HG03521 (cell line): ENCODE results near the gene ANKRD26.
"Not testable (repeated sequence)": the region's sequence is repeated elsewhere in the genome, so short reads cannot be mapped to it uniquely, and the experiment has no call there.

ENCODE experiments used
- ATAC-seq: cut with Tn5 transposase; IDR thresholded peaks from one replicate; pipeline ENCODE4 v1.9.1; 2021; ENCODE audit warnings: mild to moderate bottlenecking, moderate library complexity; ENCODE audit not compliant: unreplicated experiment

The ANKRD26 gene

GRCh38 chr10:27099916-27100812 is at the start of gene ANKRD26:
Gene ANKRD26 (minus strand): TSS chr10:27100494. CDS start chr10:27100326, 168 bp downstream.
- ATAC-seq, result peak; percentile 67

GRCh38 chr10:27147701-27148100 is 47.4 kb upstream of the ANKRD26 start:
- ATAC-seq, result no peak

GRCh38 chr10:27145937-27146336 is 45.6 kb upstream of the ANKRD26 start:
- ATAC-seq, result no peak

- no peak for ATAC-seq
These were observed 43.4 kb upstream of the ANKRD26 start for GRCh38 chr10:27143686-27144085.

GRCh38 chr10:27138277-27138676 is 38.0 kb upstream of the ANKRD26 start:
- ATAC-seq, result no peak

GRCh38 chr10:27134371-27134770 is 34.1 kb upstream of the ANKRD26 start:
- no peak for ATAC-seq

- ATAC-seq, result no peak
These were observed 7.9 kb upstream of the ANKRD26 start for GRCh38 chr10:27108165-27108564.

GRCh38 chr10:27104919-27105318 is 4.6 kb upstream of the ANKRD26 start:
- no peak for ATAC-seq

- no peak for ATAC-seq
These were observed 586 bp upstream of the ANKRD26 start for GRCh38 chr10:27100813-27101347.

GRCh38 chr10:27099448-27099847 is 846 bp downstream of the ANKRD26 start:
- ATAC-seq, result no peak

GRCh38 chr10:27088119-27089044 is 11.9 kb downstream of the ANKRD26 start:
- ATAC-seq, result no peak

- no peak for ATAC-seq
These were observed 27.7 kb downstream of the ANKRD26 start for GRCh38 chr10:27072436-27073114.

GRCh38 chr10:27068217-27068891 is 31.9 kb downstream of the ANKRD26 start:
- no peak for ATAC-seq

GRCh38 chr10:27065084-27065483 is 35.2 kb downstream of the ANKRD26 start:
- ATAC-seq, result no peak

GRCh38 chr10:27052656-27053055 is 47.6 kb downstream of the ANKRD26 start:
- no peak for ATAC-seq

GRCh38 chr10:27045247-27045646 is 55.0 kb downstream of the ANKRD26 start:
- not testable (repeated sequence) for ATAC-seq

- no peak for ATAC-seq
These were observed 59.1 kb downstream of the ANKRD26 start for GRCh38 chr10:27041196-27041595.

- no peak for ATAC-seq
These were observed 62.1 kb downstream of the ANKRD26 start for GRCh38 chr10:27038168-27038567.

- ATAC-seq, result no peak
These were observed 65.1 kb downstream of the ANKRD26 start for GRCh38 chr10:27035163-27035562.

- ATAC-seq, result no peak
These were observed 70.2 kb downstream of the ANKRD26 start for GRCh38 chr10:27030060-27030459.
